HG03439 (cell line): Measurements from ENCODE around the gene DCBLD2.
A peak's percentile ranks its signal among the peaks of the same experiment; 100 is the strongest.
"Not testable (repeated sequence)": the region's sequence is repeated elsewhere in the genome, so short reads cannot be mapped to it uniquely, and the experiment has no call there.

Source experiments
- ATAC-seq: cut with Tn5 transposase; IDR thresholded peaks from one replicate; pipeline ENCODE4 v1.9.1; 2021; ENCODE audit warnings: mild to moderate bottlenecking, moderate library complexity; ENCODE audit not compliant: unreplicated experiment

The DCBLD2 gene

GRCh38 chr3:98831060-98831459 is 70.4 kb downstream of the DCBLD2 start:
- not testable (repeated sequence) for ATAC-seq

DNA sequence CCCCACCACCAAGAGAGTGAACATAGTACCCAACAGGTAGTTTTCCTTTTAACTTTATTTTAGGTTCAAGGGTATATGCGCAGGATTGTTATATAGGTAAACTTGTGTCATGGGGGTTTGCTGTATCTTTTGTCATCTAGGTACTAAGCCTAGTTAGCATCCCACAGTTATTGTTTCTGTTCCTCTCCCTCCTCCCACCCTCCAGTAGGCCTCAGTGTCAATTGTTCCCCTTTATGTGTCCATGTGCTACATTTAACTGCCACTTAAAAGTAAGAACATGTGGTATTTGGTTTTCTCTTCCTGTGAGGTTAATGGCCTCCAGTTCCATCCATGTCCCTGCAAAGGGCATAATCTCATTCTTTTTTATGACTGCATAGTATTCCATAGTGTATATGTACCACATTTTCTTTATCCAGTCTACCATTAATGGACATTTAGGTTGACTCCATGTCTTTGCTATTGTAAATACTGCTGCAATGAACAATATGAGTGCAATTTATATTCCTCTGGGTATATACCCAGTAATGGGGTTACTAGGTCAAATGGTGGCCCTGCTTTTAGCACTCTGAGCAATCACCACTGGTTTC is 72.2 kb downstream of the DCBLD2 start:
- no peak for ATAC-seq

DNA sequence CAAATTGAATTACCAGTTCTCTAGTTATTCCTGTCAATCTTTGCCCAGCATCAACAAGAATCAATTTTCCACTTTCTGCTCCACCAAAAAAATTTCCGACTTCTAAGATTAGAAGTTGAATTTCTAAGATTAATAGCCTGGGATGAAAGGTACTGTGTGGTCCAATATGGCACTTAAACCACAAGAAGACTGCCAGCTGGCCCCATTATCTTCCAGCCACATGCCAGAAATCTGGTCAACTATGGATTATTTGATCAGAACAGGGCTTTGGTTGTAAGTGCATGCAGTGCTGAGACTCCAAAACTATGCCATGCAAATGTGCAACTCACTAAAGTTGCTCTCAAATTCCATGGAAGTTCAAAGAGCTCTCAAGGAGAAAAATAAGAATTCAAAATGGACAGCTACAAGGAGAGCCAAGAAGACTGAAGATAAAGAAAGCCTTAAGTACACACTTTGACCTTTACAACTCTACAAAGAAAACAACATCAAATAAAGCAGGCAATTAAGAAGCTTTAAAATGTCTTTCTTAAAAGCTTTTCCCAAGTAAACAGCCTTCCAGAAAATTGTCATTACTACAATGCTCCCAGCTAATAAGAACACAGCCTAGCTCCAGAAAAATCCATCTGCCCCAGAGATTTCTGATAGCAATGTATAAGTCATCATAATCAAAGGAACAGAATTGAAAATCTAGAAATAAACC is 74.1 kb downstream of the DCBLD2 start:
- ATAC-seq, result no peak

GRCh38 chr3:98826126-98826525 is 75.4 kb downstream of the DCBLD2 start:
- ATAC-seq, result no peak

GRCh38 chr3:98824256-98824655 is 77.2 kb downstream of the DCBLD2 start:
- no peak for ATAC-seq

DNA sequence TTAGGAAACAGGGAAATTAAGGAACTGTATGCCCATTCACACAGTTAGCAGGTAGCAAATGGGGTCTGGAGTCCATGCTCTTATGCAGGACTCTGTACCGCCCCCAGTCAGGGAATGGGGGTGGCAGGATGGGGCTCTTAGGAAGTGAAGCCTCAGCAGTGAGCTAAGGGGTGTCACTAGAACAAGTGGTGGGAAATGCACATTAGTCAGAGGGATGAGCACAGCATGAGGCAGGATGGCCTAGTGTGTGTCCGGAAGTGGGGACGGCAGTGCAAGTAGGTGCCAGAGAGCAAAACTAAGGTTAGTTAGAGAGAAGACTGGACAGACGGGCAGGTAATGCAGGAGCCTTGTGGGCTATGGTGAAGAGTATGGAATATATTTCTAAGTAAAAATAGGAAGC is 77.7 kb downstream of the DCBLD2 start:
- no peak for ATAC-seq

DNA sequence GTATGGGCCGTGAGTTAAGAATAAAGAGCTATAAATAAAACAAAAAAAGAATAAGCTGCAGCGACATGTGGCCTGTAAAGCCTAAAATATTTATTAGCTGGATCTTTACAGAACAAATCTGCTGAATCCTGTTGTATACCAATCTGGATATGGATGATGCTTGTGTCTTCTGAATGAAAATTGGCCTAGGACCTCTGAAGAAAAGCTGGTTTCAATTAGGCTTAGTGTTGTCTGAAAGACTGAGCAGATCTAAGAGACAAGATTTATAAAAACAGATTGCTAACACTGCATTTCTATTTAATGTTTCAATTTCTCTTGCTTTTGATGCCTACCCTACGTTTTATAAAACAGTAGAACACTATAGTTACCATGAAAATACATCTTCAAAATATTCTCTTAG is 80.4 kb downstream of the DCBLD2 start:
- ATAC-seq, result no peak

GRCh38 chr3:98817547-98818041 is 83.9 kb downstream of the DCBLD2 start:
- ATAC-seq, result peak; percentile 85

- no peak for ATAC-seq
Measured at GRCh38 chr3:98814817-98815420, 86.6 kb downstream of the DCBLD2 start.

- ATAC-seq, result peak; percentile 52
Measured at GRCh38 chr3:98812851-98813374, 88.6 kb downstream of the DCBLD2 start.

DNA sequence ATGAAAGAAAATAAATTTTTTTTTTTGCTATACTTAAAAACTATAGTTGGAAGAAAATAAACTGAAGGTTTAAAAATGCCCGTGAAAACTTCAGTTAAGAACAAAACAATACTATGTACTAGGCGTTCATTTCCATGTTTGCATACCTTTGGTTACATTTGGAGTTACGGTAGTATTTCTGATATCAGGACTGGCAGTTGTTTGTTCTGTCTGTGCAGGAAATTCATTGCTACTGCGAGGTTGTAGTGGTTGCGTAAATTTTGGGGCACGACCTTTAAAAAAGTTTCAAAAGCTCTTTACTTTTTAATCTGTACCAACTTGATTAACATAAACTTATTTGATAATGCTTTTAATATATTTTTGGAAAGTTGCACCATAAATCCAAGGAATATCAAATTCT is 90.4 kb downstream of the DCBLD2 start:
- ATAC-seq, result no peak

GRCh38 chr3:98809557-98809956 is 91.9 kb downstream of the DCBLD2 start:
- no peak for ATAC-seq

DNA sequence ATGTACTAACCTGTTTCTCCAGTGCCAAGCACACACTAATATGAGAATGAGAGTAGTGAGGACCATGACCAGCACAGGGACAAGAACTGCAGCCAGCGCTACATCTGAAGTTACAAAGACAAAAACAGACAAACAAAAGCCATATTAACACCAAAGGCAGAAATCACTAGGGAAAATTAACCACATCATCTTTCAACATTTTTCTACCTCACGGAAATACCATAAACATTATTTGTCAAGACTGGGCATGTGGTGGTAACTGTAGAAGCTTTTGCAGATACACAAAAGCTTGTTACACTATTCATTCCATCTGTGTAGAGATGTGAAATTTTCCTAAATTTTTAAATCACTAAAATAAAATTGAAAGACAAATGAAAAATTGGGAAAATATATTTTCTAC is 93.4 kb downstream of the DCBLD2 start:
- no peak for ATAC-seq

GRCh38 chr3:98807561-98807960 is 93.9 kb downstream of the DCBLD2 start:
- no peak for ATAC-seq

DNA sequence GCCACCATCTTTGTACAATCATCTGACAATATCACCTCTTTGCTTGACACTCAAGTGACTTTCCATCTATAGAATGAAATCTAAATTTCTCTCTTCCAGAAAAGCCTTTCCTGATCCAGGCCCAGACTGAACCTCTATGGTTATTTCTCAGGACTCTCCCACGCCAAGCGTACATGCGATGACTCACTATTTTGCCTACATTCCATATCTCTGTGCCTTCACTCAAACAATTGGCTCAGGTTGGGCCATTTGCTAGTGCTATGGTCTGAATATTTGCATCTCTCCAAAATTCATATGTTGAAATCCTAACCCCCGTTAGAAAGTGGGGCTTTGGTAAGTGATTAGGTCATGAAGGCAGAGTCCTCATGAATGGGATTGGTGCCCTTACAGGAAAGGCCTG is 94.5 kb downstream of the DCBLD2 start:
- ATAC-seq, result no peak

- no peak for ATAC-seq
Measured at GRCh38 chr3:98806521-98806920, 95.0 kb downstream of the DCBLD2 start.

- ATAC-seq, result no peak
Measured at GRCh38 chr3:98805571-98805970, 95.9 kb downstream of the DCBLD2 start.

DNA sequence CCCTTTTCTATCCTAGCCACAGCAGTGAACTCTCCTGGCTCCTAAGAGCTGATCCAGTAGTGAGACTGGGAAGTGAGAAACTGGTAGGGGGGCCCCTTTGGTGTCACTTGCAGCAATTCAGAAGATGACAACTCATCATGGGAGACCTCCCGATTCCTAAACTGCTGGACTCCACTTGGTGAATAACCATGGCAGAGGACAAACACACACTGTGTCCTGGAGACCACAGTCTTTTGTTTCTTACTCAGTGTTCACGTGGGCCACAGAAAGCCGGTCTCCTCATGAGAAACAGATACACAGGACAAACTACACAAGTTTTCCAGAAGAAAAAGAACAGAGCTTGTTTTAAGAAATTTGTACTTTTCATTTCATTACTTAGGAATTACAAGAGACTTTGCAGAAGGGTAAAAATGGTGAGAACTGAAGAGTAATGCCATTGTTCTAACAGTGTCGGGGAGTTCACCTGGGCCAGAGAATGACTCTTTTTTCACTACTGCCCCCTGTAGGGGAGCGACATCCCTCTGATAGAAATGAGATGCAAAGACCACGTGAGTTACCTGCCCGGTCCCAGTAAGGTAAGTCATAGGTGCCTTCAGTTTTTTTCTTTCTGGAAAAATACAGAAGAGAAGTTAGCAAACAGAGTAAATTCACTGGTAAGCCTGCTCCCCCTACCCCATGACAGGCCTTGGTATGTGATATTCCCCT is 100.3 kb downstream of the DCBLD2 start:
- no peak for ATAC-seq

GRCh38 chr3:98800401-98800800 is 101.1 kb downstream of the DCBLD2 start:
- ATAC-seq, result no peak

DNA sequence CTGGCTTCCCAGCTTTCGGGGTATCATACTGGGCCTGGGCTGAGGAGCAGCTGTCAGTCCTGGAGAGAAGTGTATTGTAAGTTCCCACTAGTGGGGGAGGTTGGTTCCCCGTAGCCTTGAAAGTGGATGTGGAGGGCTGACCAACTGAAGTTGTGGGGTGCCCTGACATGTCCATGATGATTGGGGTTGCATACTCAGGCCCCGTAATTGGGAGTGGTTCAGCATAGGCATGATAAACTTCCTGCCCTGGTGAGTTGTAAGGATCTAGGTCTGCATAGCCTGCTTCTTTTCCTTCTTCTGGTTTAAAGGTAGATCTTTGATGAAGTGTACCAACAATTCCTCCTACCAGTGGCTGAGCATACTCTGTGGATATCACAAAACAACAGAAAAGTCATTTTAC is 102.0 kb downstream of the DCBLD2 start:
- ATAC-seq, result no peak

GRCh38 chr3:98798820-98799219 is 102.7 kb downstream of the DCBLD2 start:
- no peak for ATAC-seq
